GM23338 (cell line): ENCODE measurements around the gene SSR4. TPM values are rescaled to one million over a fixed set of nuclear protein-coding genes. Genes with fewer than 3 reads are reported as not detected.

Experiments used
- ATAC-seq: fragments of 200-7000 bp; cut with Tn5 transposase; 3 replicates; pipeline ENCODE4 v1.9.1; 2020
- DNase-seq: peaks from one replicate; pipeline ENCODE4 v3.0.0-alpha.2; 2015; ENCODE audit warnings: low spot score
- H2AFZ ChIP-seq: fragments of 200-600 bp; sonication (generic); 2 replicates; pipeline ENCODE4 v1.8.0; 2016; ENCODE audit warnings: antibody characterized with exemption, mild to moderate bottlenecking, moderate library complexity
- H3F3A ChIP-seq: fragments of 200-600 bp; sonication (generic); replicated peaks from 2 replicates; pipeline ENCODE4 v1.8.0; 2017; ENCODE audit warnings: antibody characterized with exemption, mixed run types, low read depth
- H3K27ac ChIP-seq: fragments of 200-600 bp; sonication (generic); 2 replicates; pipeline ENCODE4 v1.6.1; 2016; ENCODE audit warnings: low read depth
- H3K27me3 ChIP-seq: fragments of 200-600 bp; sonication (generic); 2 replicates; pipeline ENCODE4 v1.8.0; 2016; ENCODE audit warnings: mild to moderate bottlenecking, mixed run types, moderate library complexity; ENCODE audit not compliant: insufficient read depth
- H3K36me3 ChIP-seq: fragments of 200-600 bp; sonication (generic); 2 replicates; pipeline ENCODE4 v1.8.0; 2016; ENCODE audit warnings: mild to moderate bottlenecking; ENCODE audit not compliant: insufficient read depth
- H3K4me1 ChIP-seq: fragments of 200-600 bp; sonication (generic); 2 replicates; pipeline ENCODE4 v1.8.0; 2016; ENCODE audit warnings: mild to moderate bottlenecking, moderate library complexity; ENCODE audit not compliant: insufficient read depth
- H3K4me2 ChIP-seq: fragments of 200-600 bp; sonication (generic); 2 replicates; pipeline ENCODE4 v1.7.1; 2017; ENCODE audit warnings: mixed run types
- H3K4me3 ChIP-seq: fragments of 200-600 bp; sonication (generic); 2 replicates; pipeline ENCODE4 v1.6.1; 2016; ENCODE audit warnings: mixed run types
- H3K79me2 ChIP-seq: fragments of 200-600 bp; sonication (generic); replicated peaks from 2 replicates; pipeline ENCODE4 v1.8.0; 2017; ENCODE audit warnings: mild to moderate bottlenecking; ENCODE audit not compliant: insufficient read depth
- H3K9me2 ChIP-seq: fragments of 200-600 bp; sonication (generic); 2 replicates; pipeline ENCODE4 v1.8.0; 2017; ENCODE audit not compliant: insufficient read depth
- H4K20me1 ChIP-seq: fragments of 200-600 bp; sonication (generic); replicated peaks from 2 replicates; pipeline ENCODE4 v1.8.0; 2017; ENCODE audit warnings: mild to moderate bottlenecking; ENCODE audit not compliant: insufficient read depth
- H3K27ac Mint-ChIP-seq: 2 replicates; pipeline ENCODE4 v1.8.0; 2020; ENCODE audit warnings: inconsistent platforms, mild to moderate bottlenecking, moderate library complexity, mixed read lengths
- H3K27me3 Mint-ChIP-seq: 3 replicates; pipeline ENCODE4 v1.8.0; 2022; ENCODE audit warnings: low read depth, mild to moderate bottlenecking, moderate library complexity, mixed read lengths, inconsistent platforms; ENCODE audit not compliant: insufficient read depth, poor library complexity
- H3K36me3 Mint-ChIP-seq: 3 replicates; pipeline ENCODE4 v1.8.0; 2021; ENCODE audit warnings: low read depth, mild to moderate bottlenecking, inconsistent platforms, moderate library complexity, mixed read lengths
- H3K4me1 Mint-ChIP-seq: 3 replicates; pipeline ENCODE4 v1.8.0; 2020; ENCODE audit warnings: mild to moderate bottlenecking, inconsistent platforms, mixed read lengths
- H3K4me3 Mint-ChIP-seq: 3 replicates; pipeline ENCODE4 v1.8.0; 2021; ENCODE audit warnings: moderate library complexity, mild to moderate bottlenecking, inconsistent platforms, mixed read lengths
- H3K9me3 Mint-ChIP-seq: 3 replicates; pipeline ENCODE4 v1.8.0; 2020; ENCODE audit warnings: moderate library complexity, mild to moderate bottlenecking, inconsistent platforms, mixed read lengths
- CREB1 ChIP-seq: fragments of 250-450 bp; sonication (Bioruptor Pico); IDR thresholded peaks from 2 replicates; pipeline ENCODE4 v1.5.0; 2020; ENCODE audit warnings: low read depth, mild to moderate bottlenecking, moderate library complexity
- CTCF ChIP-seq, 2 experiments: fragments of 200-600 bp in 1 of 2; sonication (generic) in 1 of 2; conservative IDR thresholded peaks; 2 replicates each; pipeline versions ENCODE4 v1.5.1 to v1.6.1; 2016 to 2017; ENCODE audit warnings: antibody characterized with exemption in 2 of 2, low read depth in 2 of 2, mild to moderate bottlenecking in 2 of 2, moderate library complexity in 1 of 2
- EZH2 ChIP-seq: fragments of 200-600 bp; sonication (generic); IDR thresholded peaks from one replicate; pipeline ENCODE4 v1.8.0; 2017; ENCODE audit warnings: antibody characterized with exemption, mild to moderate bottlenecking, low read depth; ENCODE audit not compliant: unreplicated experiment
- EZH2phosphoT487 ChIP-seq: fragments of 200-600 bp; sonication (generic); IDR thresholded peaks from one replicate; pipeline ENCODE4 v1.8.1; 2018; ENCODE audit warnings: antibody characterized with exemption; ENCODE audit not compliant: unreplicated experiment
- JUNB ChIP-seq: IDR thresholded peaks from one replicate; pipeline ENCODE4 v1.6.1; 2016; ENCODE audit warnings: antibody characterized with exemption; ENCODE audit not compliant: unreplicated experiment
- NANOG ChIP-seq: IDR thresholded peaks from 2 replicates; pipeline ENCODE4 v1.6.1; 2016; ENCODE audit warnings: antibody characterized with exemption, borderline replicate concordance
- POLR2AphosphoS5 ChIP-seq: IDR thresholded peaks from 2 replicates; pipeline ENCODE4 v1.6.1; 2016; ENCODE audit warnings: antibody characterized with exemption, low read depth
- REST ChIP-seq: IDR thresholded peaks from one replicate; pipeline ENCODE4 v1.6.1; 2018; ENCODE audit warnings: antibody characterized with exemption; ENCODE audit not compliant: unreplicated experiment
- STAT1 ChIP-seq: IDR thresholded peaks from one replicate; pipeline ENCODE4 v1.6.1; 2016; ENCODE audit warnings: antibody characterized with exemption; ENCODE audit not compliant: unreplicated experiment
- ZNF114 ChIP-seq: fragments of 250-450 bp; sonication (Bioruptor Pico); IDR thresholded peaks from 2 replicates; pipeline ENCODE4 v1.5.0; 2020; ENCODE audit warnings: mild to moderate bottlenecking, moderate library complexity
- polyA plus RNA-seq: library from polyadenylated mRNA; unstranded; fragments of >200 nt; fragmentation: Nextera tagmentation; extraction: Ambion mirVana; gene quantifications from 2 replicates; pipeline ENCODE4 v1.2.1, GENCODE V29; 2016
- total RNA-seq: library from RNA; depleted of rRNA; stranded (reverse); fragments of >200 nt; shearing (Covaris generic); gene quantifications from 2 replicates; pipeline ENCODE4 v1.2.3, GENCODE V29; 2014
- TF ChIP-seq, protein P1 (sequence below): fragments of 250-450 bp; sonication (Bioruptor Pico); IDR thresholded peaks from 2 replicates; pipeline ENCODE4 v1.5.0; 2020; ENCODE audit warnings: mild to moderate bottlenecking, moderate library complexity

The SSR4 gene
- total and polyA plus RNA-seq, 2 experiments from 2014 or later = 107 to 352 TPM

GRCh38 chrX:153791104-153791852 is 3.2 kb upstream of the SSR4 start:
- H3K4me2 ChIP-seq = no peak overlapping the region
- no peak overlapping the region for H3K4me3 Mint-ChIP-seq
- H3K36me3 Mint-ChIP-seq = peaks cover 11% of the 10 kb centered on the region; the same call in 2 of the 3 replicates
- ATAC-seq = no peak
- no peaks in the 10 kb centered on the region for H3K9me3 Mint-ChIP-seq
- H3K9me2 ChIP-seq = no peaks in the 10 kb centered on the region
- no peaks in the 10 kb centered on the region for H3K4me1 ChIP-seq
- no peak overlapping the region for H3K27ac ChIP-seq
- H3K36me3 ChIP-seq = no peaks in the 10 kb centered on the region
- TF ChIP-seq, protein P1, sequence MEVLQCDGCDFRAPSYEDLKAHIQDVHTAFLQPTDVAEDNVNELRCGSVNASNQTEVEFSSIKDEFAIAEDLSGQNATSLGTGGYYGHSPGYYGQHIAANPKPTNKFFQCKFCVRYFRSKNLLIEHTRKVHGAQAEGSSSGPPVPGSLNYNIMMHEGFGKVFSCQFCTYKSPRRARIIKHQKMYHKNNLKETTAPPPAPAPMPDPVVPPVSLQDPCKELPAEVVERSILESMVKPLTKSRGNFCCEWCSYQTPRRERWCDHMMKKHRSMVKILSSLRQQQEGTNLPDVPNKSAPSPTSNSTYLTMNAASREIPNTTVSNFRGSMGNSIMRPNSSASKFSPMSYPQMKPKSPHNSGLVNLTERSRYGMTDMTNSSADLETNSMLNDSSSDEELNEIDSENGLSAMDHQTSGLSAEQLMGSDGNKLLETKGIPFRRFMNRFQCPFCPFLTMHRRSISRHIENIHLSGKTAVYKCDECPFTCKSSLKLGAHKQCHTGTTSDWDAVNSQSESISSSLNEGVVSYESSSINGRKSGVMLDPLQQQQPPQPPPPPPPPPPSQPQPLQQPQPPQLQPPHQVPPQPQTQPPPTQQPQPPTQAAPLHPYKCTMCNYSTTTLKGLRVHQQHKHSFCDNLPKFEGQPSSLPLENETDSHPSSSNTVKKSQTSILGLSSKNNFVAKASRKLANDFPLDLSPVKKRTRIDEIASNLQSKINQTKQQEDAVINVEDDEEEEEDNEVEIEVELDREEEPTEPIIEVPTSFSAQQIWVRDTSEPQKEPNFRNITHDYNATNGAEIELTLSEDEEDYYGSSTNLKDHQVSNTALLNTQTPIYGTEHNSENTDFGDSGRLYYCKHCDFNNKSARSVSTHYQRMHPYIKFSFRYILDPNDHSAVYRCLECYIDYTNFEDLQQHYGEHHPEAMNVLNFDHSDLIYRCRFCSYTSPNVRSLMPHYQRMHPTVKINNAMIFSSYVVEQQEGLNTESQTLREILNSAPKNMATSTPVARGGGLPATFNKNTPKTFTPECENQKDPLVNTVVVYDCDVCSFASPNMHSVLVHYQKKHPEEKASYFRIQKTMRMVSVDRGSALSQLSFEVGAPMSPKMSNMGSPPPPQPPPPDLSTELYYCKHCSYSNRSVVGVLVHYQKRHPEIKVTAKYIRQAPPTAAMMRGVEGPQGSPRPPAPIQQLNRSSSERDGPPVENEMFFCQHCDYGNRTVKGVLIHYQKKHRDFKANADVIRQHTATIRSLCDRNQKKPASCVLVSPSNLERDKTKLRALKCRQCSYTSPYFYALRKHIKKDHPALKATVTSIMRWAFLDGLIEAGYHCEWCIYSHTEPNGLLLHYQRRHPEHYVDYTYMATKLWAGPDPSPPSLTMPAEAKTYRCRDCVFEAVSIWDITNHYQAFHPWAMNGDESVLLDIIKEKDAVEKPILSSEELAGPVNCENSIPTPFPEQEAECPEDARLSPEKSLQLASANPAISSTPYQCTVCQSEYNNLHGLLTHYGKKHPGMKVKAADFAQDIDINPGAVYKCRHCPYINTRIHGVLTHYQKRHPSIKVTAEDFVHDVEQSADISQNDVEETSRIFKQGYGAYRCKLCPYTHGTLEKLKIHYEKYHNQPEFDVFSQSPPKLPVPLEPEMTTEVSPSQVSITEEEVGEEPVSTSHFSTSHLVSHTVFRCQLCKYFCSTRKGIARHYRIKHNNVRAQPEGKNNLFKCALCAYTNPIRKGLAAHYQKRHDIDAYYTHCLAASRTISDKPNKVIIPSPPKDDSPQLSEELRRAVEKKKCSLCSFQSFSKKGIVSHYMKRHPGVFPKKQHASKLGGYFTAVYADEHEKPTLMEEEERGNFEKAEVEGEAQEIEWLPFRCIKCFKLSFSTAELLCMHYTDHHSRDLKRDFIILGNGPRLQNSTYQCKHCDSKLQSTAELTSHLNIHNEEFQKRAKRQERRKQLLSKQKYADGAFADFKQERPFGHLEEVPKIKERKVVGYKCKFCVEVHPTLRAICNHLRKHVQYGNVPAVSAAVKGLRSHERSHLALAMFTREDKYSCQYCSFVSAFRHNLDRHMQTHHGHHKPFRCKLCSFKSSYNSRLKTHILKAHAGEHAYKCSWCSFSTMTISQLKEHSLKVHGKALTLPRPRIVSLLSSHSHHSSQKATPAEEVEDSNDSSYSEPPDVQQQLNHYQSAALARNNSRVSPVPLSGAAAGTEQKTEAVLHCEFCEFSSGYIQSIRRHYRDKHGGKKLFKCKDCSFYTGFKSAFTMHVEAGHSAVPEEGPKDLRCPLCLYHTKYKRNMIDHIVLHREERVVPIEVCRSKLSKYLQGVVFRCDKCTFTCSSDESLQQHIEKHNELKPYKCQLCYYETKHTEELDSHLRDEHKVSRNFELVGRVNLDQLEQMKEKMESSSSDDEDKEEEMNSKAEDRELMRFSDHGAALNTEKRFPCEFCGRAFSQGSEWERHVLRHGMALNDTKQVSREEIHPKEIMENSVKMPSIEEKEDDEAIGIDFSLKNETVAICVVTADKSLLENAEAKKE (CRISPR knock-in tag) = no peak
- TF ChIP-seq ZNF114 (CRISPR knock-in tag) (no peak), REST (no peak), POLR2AphosphoS5 (no peak), CTCF (conservative IDR thresholded peaks at IDR 0.05; ENCODE audit: low read depth in 2 of 2) (no peak), CREB1 (no peak), EZH2phosphoT487 (no peak), STAT1 (no peak), EZH2 (no peak), NANOG (no peak), JUNB (no peak)
- peaks cover 15% of the 10 kb centered on the region for H3K4me1 Mint-ChIP-seq
- no peaks in the 10 kb centered on the region for H4K20me1 ChIP-seq
- no peak overlapping the region for H3K27ac Mint-ChIP-seq
- H3K4me3 ChIP-seq = no peak overlapping the region
- no peaks in the 10 kb centered on the region for H3F3A ChIP-seq
- peaks cover 35% of the 10 kb centered on the region for H3K79me2 ChIP-seq
- H3K27me3 Mint-ChIP-seq = peaks cover 4% of the 10 kb centered on the region
- no peaks in the 10 kb centered on the region for H3K27me3 ChIP-seq
- no peak overlapping the region for H2AFZ ChIP-seq
- no peak for DNase-seq
